BLaER1 treated with 17β-estradiol and CSF1 and Interleukin-3, amounts not matched to agents 10 nM and 100 nM (cell line): ENCODE measurements around the gene TFDP1.

Source experiments
- H3K27ac ChIP-seq, 11 experiments: shearing (Covaris generic); formaldehyde crosslinking; 2 replicates each; pipeline ENCODE4 v1.8.1; 2022
- H3K27me3 ChIP-seq, 11 experiments: shearing (Covaris generic); formaldehyde crosslinking; 2 replicates each; pipeline ENCODE4 v1.8.1; 2022
- H3K36me3 ChIP-seq, 11 experiments: shearing (Covaris generic); formaldehyde crosslinking; 2 replicates each; pipeline ENCODE4 v1.8.1; 2022
- H3K4me1 ChIP-seq, 10 experiments: shearing (Covaris generic); formaldehyde crosslinking; 2 replicates each; pipeline ENCODE4 v1.8.1; 2022
- H3K4me2 ChIP-seq, 11 experiments: shearing (Covaris generic); formaldehyde crosslinking; 2 replicates each; pipeline ENCODE4 v1.8.1; 2022
- H3K4me3 ChIP-seq, 10 experiments: shearing (Covaris generic); formaldehyde crosslinking; 2 replicates each; pipeline ENCODE4 v1.8.1; 2022
- H3K9ac ChIP-seq, 11 experiments: shearing (Covaris generic); formaldehyde crosslinking; 2 replicates each; pipeline ENCODE4 v1.8.1; 2022
- H3K9me3 ChIP-seq, 11 experiments: shearing (Covaris generic); formaldehyde crosslinking; replicated peaks in 1 of 11; 2 replicates each; pipeline ENCODE4 v1.8.1; 2022
- H4K20me1 ChIP-seq, 11 experiments: shearing (Covaris generic); formaldehyde crosslinking; 2 replicates each; pipeline ENCODE4 v1.8.1; 2022
- Cebpa-rat ChIP-seq, 11 experiments: shearing (Covaris generic); IDR thresholded peaks; 2 replicates each; pipeline ENCODE4 v1.8.1; 2022

TFDP1 gene

GRCh38 chr13:113668491-113668971 is 84.0 kb downstream of the TFDP1 start:
- H3K4me3 ChIP-seq: no peak overlapping the region
- H3K27ac ChIP-seq: no peak overlapping the region
- TF ChIP-seq Cebpa-rat (IDR thresholded peaks at IDR 0.05): no peak
- H3K9me3 ChIP-seq: no peaks in the 10 kb centered on the region
- peaks cover 0 to 21% (median 3%) of the 10 kb centered on the region in 10 experiments; a peak in 8 of 20 replicates for H3K4me1 ChIP-seq
- 0 out of 22 replicates have a peak overlapping the region, but pooled peaks of 4 of the 11 experiments have one; percentile 2 to 23 (median 6) for H3K4me2 ChIP-seq
- no peaks in the 10 kb centered on the region for H3K27me3 ChIP-seq
- no peaks in the 10 kb centered on the region for H3K36me3 ChIP-seq
- no peak overlapping the region for H3K9ac ChIP-seq
- peaks cover 0 to 33% (median 0%) of the 10 kb centered on the region in 11 experiments; a peak in 7 of 22 replicates for H4K20me1 ChIP-seq

- Histone ChIP-seq H3K9ac (no peak overlapping the region), H3K27ac (no peak overlapping the region)
- TF ChIP-seq Cebpa-rat (IDR thresholded peaks at IDR 0.05): no peak
These were observed 84.7 kb downstream of the TFDP1 start for GRCh38 chr13:113669231-113669754.

DNA sequence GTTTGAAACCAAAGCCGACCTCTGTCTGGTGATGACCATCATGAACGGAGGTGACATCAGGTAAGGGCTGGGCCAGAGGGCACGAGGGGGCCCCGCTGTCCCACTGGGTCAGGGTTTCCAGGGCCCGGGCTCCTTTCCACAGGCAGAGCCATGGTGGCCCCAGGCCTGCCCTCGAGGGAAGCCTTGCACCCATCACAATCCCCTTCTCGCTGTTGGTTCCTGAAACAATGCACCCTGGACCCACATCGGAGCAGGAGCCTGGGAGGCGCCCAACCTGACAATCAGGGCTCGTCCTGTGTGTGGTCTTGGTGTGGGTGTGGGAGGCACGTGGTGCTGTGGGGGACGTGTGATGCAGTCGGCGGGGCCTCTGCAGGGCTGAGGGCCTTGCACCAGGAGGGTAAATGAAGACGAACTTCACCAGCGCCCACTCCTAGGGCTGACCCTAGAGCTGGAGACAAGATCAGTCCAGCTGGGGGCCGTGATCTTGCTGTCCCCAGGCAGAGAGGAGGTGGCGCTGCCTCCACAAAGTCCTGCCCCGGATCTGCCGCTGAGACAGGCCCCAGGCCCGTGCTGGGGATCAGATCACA is 85.3 kb downstream of the TFDP1 start:
- H3K4me1 ChIP-seq: peaks cover 0 to 17% (median 3%) of the 10 kb centered on the region in 10 experiments; a peak in 8 of 20 replicates
- no peak overlapping the region for H3K27ac ChIP-seq
- no peaks in the 10 kb centered on the region for H3K36me3 ChIP-seq
- H3K4me2 ChIP-seq: no peak overlapping the region
- H3K9me3 ChIP-seq: no peaks in the 10 kb centered on the region
- no peaks in the 10 kb centered on the region for H3K27me3 ChIP-seq
- no peak overlapping the region for H3K4me3 ChIP-seq
- no peak for TF ChIP-seq Cebpa-rat (IDR thresholded peaks at IDR 0.05)
- H4K20me1 ChIP-seq: peaks cover 0 to 29% (median 0%) of the 10 kb centered on the region in 11 experiments; a peak in 7 of 22 replicates
- H3K9ac ChIP-seq: no peak overlapping the region

More at GRCh38 chr13:113669231-113669754, 84.7 kb downstream of the TFDP1 start:
- peaks cover 0 to 33% (median 0%) of the 10 kb centered on the region in 11 experiments; a peak in 7 of 22 replicates for H4K20me1 ChIP-seq
- no peaks in the 10 kb centered on the region for H3K9me3 ChIP-seq
- H3K36me3 ChIP-seq: no peaks in the 10 kb centered on the region
- no peaks in the 10 kb centered on the region for H3K27me3 ChIP-seq
- no peak overlapping the region for H3K4me2 ChIP-seq
- peaks cover 0 to 21% (median 3%) of the 10 kb centered on the region in 10 experiments; a peak in 8 of 20 replicates for H3K4me1 ChIP-seq
- no peak overlapping the region for H3K4me3 ChIP-seq

GRCh38 chr13:113670541-113670940 is 86.0 kb downstream of the TFDP1 start:
- no peak overlapping the region for H3K27ac ChIP-seq
- H3K27me3 ChIP-seq: no peaks in the 10 kb centered on the region
- no peak for TF ChIP-seq Cebpa-rat (IDR thresholded peaks at IDR 0.05)
- peaks cover 0 to 22% (median 0%) of the 10 kb centered on the region in 11 experiments; a peak in 6 of 22 replicates for H4K20me1 ChIP-seq
- no peak overlapping the region for H3K4me2 ChIP-seq
- H3K4me3 ChIP-seq: no peak overlapping the region
- H3K9ac ChIP-seq: no peak overlapping the region
- no peaks in the 10 kb centered on the region for H3K36me3 ChIP-seq
- peaks cover 0 to 15% (median 3%) of the 10 kb centered on the region in 10 experiments; a peak in 8 of 20 replicates for H3K4me1 ChIP-seq
- no peaks in the 10 kb centered on the region for H3K9me3 ChIP-seq

- no peaks in the 10 kb centered on the region for H3K36me3 ChIP-seq
- H3K4me3 ChIP-seq: no peak overlapping the region
- H3K4me2 ChIP-seq: no peak overlapping the region
- no peaks in the 10 kb centered on the region for H3K9me3 ChIP-seq
- H4K20me1 ChIP-seq: peaks cover 0 to 19% (median 0%) of the 10 kb centered on the region in 11 experiments; a peak in 3 of 22 replicates
- no peak overlapping the region for H3K9ac ChIP-seq
- TF ChIP-seq Cebpa-rat (IDR thresholded peaks at IDR 0.05): no peak
- H3K4me1 ChIP-seq: peaks cover 0 to 13% (median 3%) of the 10 kb centered on the region in 10 experiments; a peak in 8 of 20 replicates
- no peaks in the 10 kb centered on the region for H3K27me3 ChIP-seq
- H3K27ac ChIP-seq: no peak overlapping the region
These were observed 86.8 kb downstream of the TFDP1 start for GRCh38 chr13:113671066-113672001.

DNA sequence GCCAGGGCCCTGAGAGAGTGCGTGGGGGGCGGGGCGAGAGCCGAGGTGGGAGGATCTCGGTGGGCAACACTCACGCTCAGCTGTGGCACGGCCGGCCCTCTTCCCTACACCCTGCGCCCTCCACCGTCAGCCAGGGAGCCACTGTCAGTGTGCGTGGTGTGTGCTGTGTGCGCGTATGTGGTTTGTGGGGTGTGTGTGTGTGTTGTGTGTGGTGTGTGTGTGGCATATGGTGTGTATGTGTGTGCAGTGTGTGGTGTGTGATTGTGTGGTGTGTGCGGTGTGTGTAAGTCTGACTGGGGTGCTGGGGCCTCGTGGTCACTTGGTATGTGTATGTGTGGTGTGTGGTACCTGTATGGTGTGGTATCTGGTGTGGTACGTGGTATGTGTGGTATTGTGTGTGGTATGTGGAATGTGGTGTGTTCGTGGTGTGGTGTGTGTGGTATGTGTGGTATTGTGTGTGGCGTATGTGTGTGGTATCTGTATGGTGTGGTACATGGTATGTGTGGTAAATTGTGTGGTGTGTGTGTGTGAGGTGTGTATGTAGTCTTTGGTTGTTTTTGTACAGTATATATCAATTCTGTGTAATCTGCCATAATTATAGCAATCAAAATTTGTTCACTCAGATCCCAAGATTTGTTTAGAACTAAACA is 87.6 kb downstream of the TFDP1 start:
- H3K27ac ChIP-seq: no peak overlapping the region
- TF ChIP-seq Cebpa-rat (IDR thresholded peaks at IDR 0.05): no peak
- H3K4me3 ChIP-seq: no peak overlapping the region
- no peak overlapping the region for H3K4me2 ChIP-seq
- no peaks in the 10 kb centered on the region for H3K27me3 ChIP-seq
- peaks cover 0 to 13% (median 3%) of the 10 kb centered on the region in 10 experiments; a peak in 8 of 20 replicates for H3K4me1 ChIP-seq
- no peak overlapping the region for H3K9ac ChIP-seq
- H3K36me3 ChIP-seq: no peaks in the 10 kb centered on the region
- H3K9me3 ChIP-seq: no peaks in the 10 kb centered on the region
- peaks cover 0 to 13% (median 0%) of the 10 kb centered on the region in 11 experiments; a peak in 2 of 22 replicates for H4K20me1 ChIP-seq
